Keratinocyte (primary cell): ENCODE data around the gene TMEM196.

Experiments used
- CTCF ChIP-seq, 3 experiments: IDR thresholded peaks in 1 of 3; conservative IDR thresholded peaks in 1 of 3; optimal IDR thresholded peaks in 1 of 3; 2 replicates in 2 of 3; 3 replicates in 1 of 3; pipeline versions ENCODE3 to v1.5.1; 2011; ENCODE audit warnings: low read length in 3 of 3, mild to moderate bottlenecking in 3 of 3, moderate library complexity in 2 of 3, control low read depth in 1 of 3, inconsistent platforms in 1 of 3; ENCODE audit not compliant: insufficient read depth in 2 of 3; ENCODE audit errors: extremely low read depth in 1 of 3
- EZH2 ChIP-seq: IDR thresholded peaks from one replicate; pipeline ENCODE4 v1.6.1; 2012; ENCODE audit warnings: inconsistent platforms, mild to moderate bottlenecking, low read length, moderate library complexity

DNA sequence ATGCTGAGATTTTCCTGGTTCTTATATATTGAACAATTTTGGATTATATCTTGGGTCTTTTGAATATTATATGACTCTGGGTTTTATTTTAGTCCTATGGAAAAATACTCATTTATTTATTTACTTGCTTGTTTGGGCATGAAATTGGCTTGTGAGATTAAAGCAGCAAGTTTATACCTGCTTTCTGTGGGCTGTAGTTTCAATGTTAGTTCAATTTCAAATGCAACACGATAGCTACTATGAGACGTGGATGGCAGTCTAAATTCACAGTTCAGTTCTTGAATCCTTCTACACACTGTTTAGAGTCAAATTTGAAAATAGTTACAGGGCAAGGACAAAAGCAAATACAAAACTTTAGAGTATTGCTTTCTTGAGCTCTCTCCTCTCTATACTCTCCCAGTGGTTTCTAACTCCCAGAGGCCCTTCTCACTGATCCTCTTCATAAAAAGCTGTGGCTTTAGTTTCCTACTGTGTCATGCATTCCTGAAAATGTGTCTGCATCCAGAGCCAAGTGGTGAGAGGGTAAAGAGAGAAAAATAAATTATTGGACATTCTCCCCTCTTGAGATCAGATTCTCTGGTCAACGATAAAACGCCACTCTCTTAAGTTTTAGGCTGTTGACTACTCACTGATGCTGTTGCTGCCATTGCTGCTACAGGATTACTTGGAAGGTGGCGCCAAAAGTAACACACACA is 99.0 kb downstream of the TMEM196 start:
- no peak for TF ChIP-seq CTCF (optimal IDR thresholded peaks at IDR 0.05 in 1 of 3, IDR thresholded peaks at IDR 0.05 in 1 of 3, conservative IDR thresholded peaks at IDR 0.05 in 1 of 3; ENCODE audit: extremely low read depth in 1 of 3, insufficient read depth in 2 of 3, low read length in 3 of 3)
- no peak for TF ChIP-seq EZH2
